Measurements from ENCODE around the gene POLR2L. TPM values are rescaled to one million over a fixed set of nuclear protein-coding genes. Genes with fewer than 3 reads are reported as not detected.
A peak's percentile ranks its signal among the peaks of the same experiment; 100 is the strongest.

The POLR2L gene
- total RNA-seq, 1 donor from 2014 or later = 111 TPM

- no peak overlapping the region for H3K4me3 Mint-ChIP-seq (ENCODE audit: low read depth)
- intact Hi-C loops (cut with micrococcal nuclease) = no loop called here
Measured at GRCh38 chr11:792535-792821, 49.9 kb downstream of the POLR2L start.

DNA sequence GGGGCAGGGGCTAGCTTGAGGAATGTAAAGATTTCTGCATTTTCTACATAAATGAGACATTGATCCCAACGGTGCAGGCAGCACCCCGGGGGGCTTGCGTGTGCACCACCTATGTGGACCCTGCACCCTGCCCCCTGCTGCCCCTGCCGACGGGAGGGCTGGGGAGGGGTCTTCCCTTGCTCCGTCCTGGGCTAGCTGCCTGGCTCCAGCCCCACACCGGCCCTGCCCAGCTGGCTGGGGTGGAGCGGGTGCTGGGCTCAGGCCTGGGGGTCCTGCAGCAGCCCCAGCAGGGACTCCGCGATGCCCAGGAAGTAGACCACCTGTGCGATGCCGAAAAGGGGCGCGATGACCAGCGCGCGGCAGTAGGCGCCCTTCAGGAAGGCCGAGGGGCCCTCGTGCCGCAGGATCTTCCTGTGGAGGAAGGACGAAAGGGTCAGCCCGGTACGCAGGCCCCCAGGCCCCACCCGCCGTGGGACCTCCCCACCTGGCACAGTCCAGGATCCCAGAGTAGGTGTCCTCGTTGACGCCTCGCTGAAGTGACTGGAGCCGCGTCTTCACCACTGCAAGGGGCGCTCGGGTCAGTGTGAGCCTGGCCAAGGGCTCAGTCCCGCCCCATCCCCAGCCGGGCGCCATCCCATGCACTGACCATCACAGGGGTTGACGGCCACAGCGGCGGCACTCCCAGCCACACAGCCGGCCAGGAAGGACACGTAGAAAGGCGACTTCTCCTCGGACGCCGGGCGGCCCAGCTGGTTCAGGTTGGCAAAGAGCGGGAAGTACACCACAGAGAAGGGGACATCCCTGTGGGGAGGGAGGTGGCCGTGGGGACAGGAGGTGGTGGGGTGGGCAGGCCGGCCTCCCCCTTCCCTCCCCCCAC, 50.4 kb downstream of the POLR2L start:
- Mint-ChIP-seq H3K4me1 (ENCODE audit: low read depth) (peaks cover 5% of the 10 kb centered on the region), H3K36me3 (ENCODE audit: low read depth) (peaks cover 14% of the 10 kb centered on the region), H3K27me3 (ENCODE audit: low read depth) (no peaks in the 10 kb centered on the region), H3K9me3 (no peaks in the 10 kb centered on the region), H3K4me3 (ENCODE audit: low read depth) (no peak overlapping the region), H3K27ac (no peak overlapping the region)
- intact Hi-C loops (cut with micrococcal nuclease) = no loop called here
- no peak for DNase-seq (ENCODE audit: low spot score)

More at GRCh38 chr11:792535-792821, 49.9 kb downstream of the POLR2L start:
- Mint-ChIP-seq H3K9me3 (no peaks in the 10 kb centered on the region), H3K36me3 (ENCODE audit: low read depth) (peaks cover 14% of the 10 kb centered on the region), H3K27ac (no peak overlapping the region), H3K27me3 (ENCODE audit: low read depth) (no peaks in the 10 kb centered on the region), H3K4me1 (ENCODE audit: low read depth) (peaks cover 7% of the 10 kb centered on the region)
- DNase-seq (ENCODE audit: low spot score) = no peak

GRCh38 chr11:790721-791564, 51.4 kb downstream of the POLR2L start:
- no peaks in the 10 kb centered on the region for H3K27me3 Mint-ChIP-seq (ENCODE audit: low read depth)
- intact Hi-C loops (cut with micrococcal nuclease) = no loop called here
- no peak for DNase-seq (ENCODE audit: low spot score)

GRCh38 chr11:789943-790342, 52.4 kb downstream of the POLR2L start, which contains the start of gene CEND1:
TSS of gene CEND1 (minus strand) at chr11:790090. CDS start at chr11:788576, 1,514 bp downstream.
- H3K36me3 Mint-ChIP-seq (ENCODE audit: low read depth) = peaks cover 14% of the 10 kb centered on the region
- no peaks in the 10 kb centered on the region for H3K27me3 Mint-ChIP-seq (ENCODE audit: low read depth)
- intact Hi-C loops (cut with micrococcal nuclease) = no loop called here
- peaks cover 1% of the 10 kb centered on the region for H3K4me1 Mint-ChIP-seq (ENCODE audit: low read depth)
- H3K9me3 Mint-ChIP-seq = no peaks in the 10 kb centered on the region
- peak; percentile 38 for DNase-seq (ENCODE audit: low spot score)
- H3K27ac Mint-ChIP-seq = no peak within 1 kb of the TSS
- H3K4me3 Mint-ChIP-seq (ENCODE audit: low read depth) = peak within 1 kb of the TSS; percentile 49

More at GRCh38 chr11:790721-791564, 51.4 kb downstream of the POLR2L start:
- no peak overlapping the region for H3K27ac Mint-ChIP-seq
- H3K4me1 Mint-ChIP-seq (ENCODE audit: low read depth) = peaks cover 1% of the 10 kb centered on the region
- H3K36me3 Mint-ChIP-seq (ENCODE audit: low read depth) = peaks cover 14% of the 10 kb centered on the region
- no peaks in the 10 kb centered on the region for H3K9me3 Mint-ChIP-seq
- H3K4me3 Mint-ChIP-seq (ENCODE audit: low read depth) = no peak overlapping the region

Other genes starting within 250 kb of the POLR2L start
- 26.8 and 30.3 TPM in 2 replicates for gene IRF7, start 226.6 kb downstream of the POLR2L start, total RNA-seq
- gene CDHR5, start 217.6 kb downstream of the POLR2L start, total RNA-seq = not detected in 2 replicates
- gene SCT, start 215.3 kb downstream of the POLR2L start, total RNA-seq = not detected in 2 replicates
- 0.18 and 0.30 TPM in 2 replicates for gene DRD4, start 205.3 kb downstream of the POLR2L start, total RNA-seq
- 61.2 and 72.0 TPM in 2 replicates for gene DEAF1, start 147.3 kb downstream of the POLR2L start, total RNA-seq
- 11.4 and 13.0 TPM in 2 replicates for gene TMEM80, start 146.7 kb downstream of the POLR2L start, total RNA-seq
- gene EPS8L2, start 136.3 kb downstream of the POLR2L start, total RNA-seq = 17.8 and 24.6 TPM in 2 replicates
- 270 and 275 TPM in 2 replicates for gene TALDO1, start 95.1 kb downstream of the POLR2L start, total RNA-seq
- gene GATD1, start 65.0 kb downstream of the POLR2L start, total RNA-seq = 68.0 and 75.2 TPM in 2 replicates
- 2.2 and 2.6 TPM in 2 replicates for gene CEND1, start 52.4 kb downstream of the POLR2L start, total RNA-seq
- gene SLC25A22, start 44.2 kb downstream of the POLR2L start, total RNA-seq = 58.7 and 64.5 TPM in 2 replicates
- gene PIDD1, start 37.3 kb downstream of the POLR2L start, total RNA-seq = 27.3 and 27.6 TPM in 2 replicates
- 2,210 and 2,217 TPM in 2 replicates for gene RPLP2, start 32.6 kb downstream of the POLR2L start, total RNA-seq
- 56.1 and 59.8 TPM in 2 replicates for gene PNPLA2, start 23.6 kb downstream of the POLR2L start, total RNA-seq
- gene CRACR2B, start 14.6 kb downstream of the POLR2L start, total RNA-seq = 4.9 and 5.1 TPM in 2 replicates
- gene CD151, start 9.6 kb downstream of the POLR2L start, total RNA-seq = 95.7 and 106 TPM in 2 replicates
- 15.8 and 16.9 TPM in 2 replicates for gene TSPAN4, start 323 bp upstream of the POLR2L start, total RNA-seq
- 89.0 and 96.0 TPM in 2 replicates for gene CHID1, start 68.3 kb upstream of the POLR2L start, total RNA-seq
- gene AP2A2, start 83.3 kb upstream of the POLR2L start, total RNA-seq = 61.3 and 63.2 TPM in 2 replicates
- not detected in 2 replicates for gene MUC6, start 194.2 kb upstream of the POLR2L start, total RNA-seq
- not detected in 2 replicates for gene MUC2, start 232.3 kb upstream of the POLR2L start, total RNA-seq

All from activated T-helper 2 cell treated with anti-CD3 and anti-CD28 coated beads, Interferon-gamma antibody, Interleukin-2, Interleukin-4, amounts not matched to agents 10 μg/mL and 5 μg/mL and 100 μg/mL, durations not matched to agents 14 hours and 24 hours and 36 hours (primary cell).